Calu3 (cell line): ENCODE results near the gene RBM34. TPM values are rescaled to one million over a fixed set of nuclear protein-coding genes. Genes with fewer than 3 reads are reported as not detected.

Experiments
- BruUV-seq: library from RNA; stranded (reverse); fragments of 400-500 nt; replicated peaks from 2 replicates; lab custom pipeline; 2021; lab: Mats Ljungman, UMichigan
- CTCF ChIA-PET: fragments of 300-600 bp; sonication (Branson Sonifier 250); formaldehyde crosslinking; loops from one replicate; lab custom pipeline; 2022; ENCODE audit warnings: antibody characterized with exemption; lab: Charles Lee
- DNase-seq: peaks from one replicate; pipeline ENCODE4 v3.0.0; 2022
- H3K27ac Mint-ChIP-seq: one replicate; pipeline ENCODE4 v1.8.0; 2022; ENCODE audit warnings: mixed read lengths; ENCODE audit not compliant: unreplicated experiment
- H3K27me3 Mint-ChIP-seq: one replicate; pipeline ENCODE4 v1.8.0; 2022; ENCODE audit warnings: mixed read lengths; ENCODE audit not compliant: unreplicated experiment
- H3K36me3 Mint-ChIP-seq: one replicate; pipeline ENCODE4 v1.8.0; 2022; ENCODE audit warnings: mild to moderate bottlenecking, moderate library complexity, mixed read lengths; ENCODE audit not compliant: insufficient read depth, unreplicated experiment
- H3K4me1 Mint-ChIP-seq: one replicate; pipeline ENCODE4 v1.8.0; 2022; ENCODE audit warnings: mild to moderate bottlenecking, low read depth, mixed read lengths; ENCODE audit not compliant: unreplicated experiment
- H3K4me3 Mint-ChIP-seq: one replicate; pipeline ENCODE4 v1.8.0; 2022; ENCODE audit warnings: mild to moderate bottlenecking, low read depth, moderate library complexity, mixed read lengths; ENCODE audit not compliant: unreplicated experiment
- H3K9me3 Mint-ChIP-seq: one replicate; pipeline ENCODE4 v1.8.0; 2022; ENCODE audit warnings: low read depth, mixed read lengths; ENCODE audit not compliant: unreplicated experiment
- CTCF ChIP-seq: fragments of 200-600 bp; IDR thresholded peaks from one replicate; pipeline ENCODE4 v1.8.0; 2022; ENCODE audit warnings: antibody characterized with exemption; ENCODE audit not compliant: unreplicated experiment
- intact Hi-C: fragments of 100-400 bp; cut with micrococcal nuclease; formaldehyde crosslinking; loops from one replicate; pipeline ENCODE4 v1.10.0; 2022; ENCODE audit not compliant: unreplicated experiment
- total RNA-seq: library from RNA; stranded (reverse); gene quantifications from 2 replicates; pipeline ENCODE4 v1.2.3, GENCODE V29; 2022

The RBM34 gene
- total RNA-seq, 1 experiment from 2014 or later = 79.8 TPM

- Mint-ChIP-seq H3K4me3 (no peak overlapping the region), H3K36me3 (peaks cover 6% of the 10 kb centered on the region), H3K9me3 (no peaks in the 10 kb centered on the region), H3K4me1 (no peaks in the 10 kb centered on the region), H3K27ac (no peak overlapping the region), H3K27me3 (no peaks in the 10 kb centered on the region)
- DNase-seq = no peak
- TF ChIP-seq CTCF = no peak
- no TSS peak for BruUV-seq
- CTCF ChIA-PET = no interaction called here
- intact Hi-C loops = no loop called here
Observed at GRCh38 chr1:235181561-235182245, 20.7 kb upstream of the RBM34 start.

DNA sequence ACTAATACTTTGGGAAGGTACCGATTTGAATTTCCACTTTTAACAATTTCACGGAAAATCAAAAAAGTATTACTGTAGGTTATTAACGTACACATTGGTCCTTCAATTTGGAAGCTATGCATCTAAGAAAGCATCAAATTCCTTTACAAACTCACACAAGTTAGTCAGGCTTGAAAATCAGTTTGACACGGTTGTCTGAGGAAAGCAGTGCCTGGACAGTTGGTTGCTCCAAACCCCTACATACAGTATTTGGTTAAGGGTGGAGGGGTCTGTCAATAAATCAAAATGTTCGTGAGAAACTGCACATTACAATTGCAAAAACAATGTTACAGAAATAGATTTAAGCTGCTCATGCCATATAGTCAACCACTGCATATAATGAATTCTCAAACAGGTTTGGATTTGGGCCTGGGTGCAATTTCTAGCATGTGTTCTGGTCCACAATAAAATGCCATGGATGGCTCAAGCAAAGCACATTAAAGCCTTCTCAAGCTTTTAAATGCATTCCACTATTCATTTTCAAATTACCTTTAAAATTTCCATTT, 19.9 kb upstream of the RBM34 start:
- no TSS peak for BruUV-seq
- intact Hi-C loops = no loop called here
- Mint-ChIP-seq H3K9me3 (no peaks in the 10 kb centered on the region), H3K27ac (no peak overlapping the region), H3K4me1 (no peaks in the 10 kb centered on the region), H3K36me3 (peaks cover 8% of the 10 kb centered on the region), H3K27me3 (no peaks in the 10 kb centered on the region), H3K4me3 (no peak overlapping the region)
- DNase-seq = no peak
- no peak for TF ChIP-seq CTCF
- CTCF ChIA-PET = no interaction called here

GRCh38 chr1:235176486-235176885, 15.4 kb upstream of the RBM34 start:
- BruUV-seq = no TSS peak
- H3K27ac Mint-ChIP-seq = no peak overlapping the region
- H3K4me3 Mint-ChIP-seq = no peak overlapping the region
- no peaks in the 10 kb centered on the region for H3K9me3 Mint-ChIP-seq
- H3K36me3 Mint-ChIP-seq = peaks cover 53% of the 10 kb centered on the region
- H3K4me1 Mint-ChIP-seq = no peaks in the 10 kb centered on the region
- intact Hi-C loops = no loop called here
- H3K27me3 Mint-ChIP-seq = no peaks in the 10 kb centered on the region
- TF ChIP-seq CTCF = no peak
- no peak for DNase-seq
- CTCF ChIA-PET = no interaction called here

DNA sequence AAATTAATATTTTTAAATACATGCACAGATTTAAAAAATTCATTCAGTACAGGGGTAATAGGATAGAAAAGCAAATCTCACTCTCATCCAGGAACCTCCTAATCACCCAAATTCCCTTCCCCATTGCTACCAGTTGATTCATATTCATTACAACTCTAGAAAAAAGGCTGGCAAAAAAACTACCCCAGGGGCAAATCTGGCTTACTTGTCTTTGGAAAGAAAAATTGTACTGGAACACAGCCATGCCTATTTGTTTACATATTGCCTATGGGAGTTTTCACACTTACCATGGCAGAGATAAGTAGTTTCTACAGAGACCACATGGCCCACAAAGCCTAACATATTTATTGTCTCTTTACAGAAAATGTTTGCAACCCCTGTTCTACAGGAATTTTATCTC, 8.9 kb upstream of the RBM34 start:
- CTCF ChIA-PET = no interaction called here
- Mint-ChIP-seq H3K4me3 (no peak overlapping the region), H3K27me3 (no peaks in the 10 kb centered on the region), H3K4me1 (no peaks in the 10 kb centered on the region), H3K27ac (no peak overlapping the region), H3K9me3 (no peaks in the 10 kb centered on the region), H3K36me3 (peaks cover 48% of the 10 kb centered on the region)
- intact Hi-C loops = no loop called here
- DNase-seq = no peak
- BruUV-seq = no TSS peak
- TF ChIP-seq CTCF = no peak
